WERI-Rb-1 (cell line): ENCODE data around the gene IDH1.
"Not testable (repeated sequence)": the region's sequence is repeated elsewhere in the genome, so short reads cannot be mapped to it uniquely, and the experiment has no call there.

ENCODE experiments used
- DNase-seq: peaks from one replicate; pipeline ENCODE4 v3.0.0-alpha.2; 2020
- H3K27ac ChIP-seq: fragments of 250-450 bp; sonication (Bioruptor Pico); 2 replicates; pipeline ENCODE4 v1.5.1; 2020; ENCODE audit warnings: mild to moderate bottlenecking, moderate library complexity
- H3K27me3 ChIP-seq: fragments of 250-450 bp; sonication (Bioruptor Pico); 2 replicates; pipeline ENCODE4 v1.5.1; 2021; ENCODE audit warnings: mild to moderate bottlenecking, low read depth, moderate library complexity; ENCODE audit not compliant: insufficient read depth, severe bottlenecking
- H3K36me3 ChIP-seq: fragments of 250-450 bp; sonication (Bioruptor Pico); 2 replicates; pipeline ENCODE4 v1.5.1; 2020; ENCODE audit warnings: mild to moderate bottlenecking, moderate library complexity
- H3K4me3 ChIP-seq: 2 replicates; pipeline ENCODE4 v1.5.1; 2011; ENCODE audit warnings: low read depth, mild to moderate bottlenecking, control low read depth, low read length
- H3K9me3 ChIP-seq: fragments of 250-450 bp; sonication (Bioruptor Pico); 2 replicates; pipeline ENCODE4 v1.5.1; 2021; ENCODE audit warnings: mild to moderate bottlenecking, moderate library complexity; ENCODE audit not compliant: severe bottlenecking
- TF ChIP-seq, protein P1 (sequence below): IDR thresholded peaks from 2 replicates; pipeline ENCODE4 v1.5.1; 2011; ENCODE audit warnings: low read depth, mild to moderate bottlenecking, control low read depth, inconsistent platforms, low read length

The IDH1 gene

DNA sequence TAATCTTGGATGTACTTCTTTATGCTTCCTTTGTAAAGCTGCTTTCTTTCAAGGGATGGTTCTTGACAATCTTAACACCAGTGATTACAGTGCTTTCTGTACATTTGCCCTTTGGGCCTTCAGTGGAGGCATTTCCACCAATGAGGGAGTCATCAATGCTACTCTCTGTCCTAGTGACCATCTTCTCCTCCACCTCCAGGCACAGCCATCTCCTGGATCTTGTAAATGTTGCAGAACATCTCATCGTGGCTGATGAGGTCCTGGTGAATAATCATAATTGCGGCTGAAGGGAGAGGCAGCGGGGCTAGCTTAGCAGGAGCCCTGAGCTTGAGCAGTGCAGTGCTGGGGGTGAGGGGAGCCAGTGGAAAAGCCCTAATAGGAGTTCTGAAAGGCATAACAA, 32.5 kb downstream of the IDH1 start:
- Histone ChIP-seq H3K36me3 (no peaks in the 10 kb centered on the region), H3K27me3 (no peaks in the 10 kb centered on the region), H3K4me3 (no peak overlapping the region), H3K9me3 (no peaks in the 10 kb centered on the region), H3K27ac (no peak overlapping the region)
- DNase-seq: no peak
- TF ChIP-seq, protein P1, sequence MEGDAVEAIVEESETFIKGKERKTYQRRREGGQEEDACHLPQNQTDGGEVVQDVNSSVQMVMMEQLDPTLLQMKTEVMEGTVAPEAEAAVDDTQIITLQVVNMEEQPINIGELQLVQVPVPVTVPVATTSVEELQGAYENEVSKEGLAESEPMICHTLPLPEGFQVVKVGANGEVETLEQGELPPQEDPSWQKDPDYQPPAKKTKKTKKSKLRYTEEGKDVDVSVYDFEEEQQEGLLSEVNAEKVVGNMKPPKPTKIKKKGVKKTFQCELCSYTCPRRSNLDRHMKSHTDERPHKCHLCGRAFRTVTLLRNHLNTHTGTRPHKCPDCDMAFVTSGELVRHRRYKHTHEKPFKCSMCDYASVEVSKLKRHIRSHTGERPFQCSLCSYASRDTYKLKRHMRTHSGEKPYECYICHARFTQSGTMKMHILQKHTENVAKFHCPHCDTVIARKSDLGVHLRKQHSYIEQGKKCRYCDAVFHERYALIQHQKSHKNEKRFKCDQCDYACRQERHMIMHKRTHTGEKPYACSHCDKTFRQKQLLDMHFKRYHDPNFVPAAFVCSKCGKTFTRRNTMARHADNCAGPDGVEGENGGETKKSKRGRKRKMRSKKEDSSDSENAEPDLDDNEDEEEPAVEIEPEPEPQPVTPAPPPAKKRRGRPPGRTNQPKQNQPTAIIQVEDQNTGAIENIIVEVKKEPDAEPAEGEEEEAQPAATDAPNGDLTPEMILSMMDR: no peak

DNA sequence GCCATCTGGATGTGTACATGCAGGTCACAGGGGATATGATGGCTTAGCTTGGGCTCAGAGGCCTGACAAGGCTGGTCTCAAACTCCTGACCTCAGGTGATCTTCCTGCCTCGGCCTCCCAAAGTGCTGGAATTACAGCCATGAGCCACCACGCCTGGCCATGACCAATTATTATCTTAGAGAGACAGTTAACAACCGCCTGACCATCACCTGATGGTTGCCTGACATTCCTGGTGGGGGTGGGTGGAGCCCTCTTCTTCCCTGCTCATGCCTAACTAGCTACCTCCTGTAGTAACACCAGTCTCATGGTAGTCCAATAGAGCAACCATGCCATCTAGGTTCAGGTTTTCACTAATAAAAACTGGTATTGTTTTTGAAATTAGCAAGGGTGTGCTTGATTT, 33.0 kb downstream of the IDH1 start:
- not testable (repeated sequence) for H3K9me3 ChIP-seq, DNase-seq, H3K4me3 ChIP-seq, H3K27me3 ChIP-seq, H3K36me3 ChIP-seq, H3K27ac ChIP-seq

DNA sequence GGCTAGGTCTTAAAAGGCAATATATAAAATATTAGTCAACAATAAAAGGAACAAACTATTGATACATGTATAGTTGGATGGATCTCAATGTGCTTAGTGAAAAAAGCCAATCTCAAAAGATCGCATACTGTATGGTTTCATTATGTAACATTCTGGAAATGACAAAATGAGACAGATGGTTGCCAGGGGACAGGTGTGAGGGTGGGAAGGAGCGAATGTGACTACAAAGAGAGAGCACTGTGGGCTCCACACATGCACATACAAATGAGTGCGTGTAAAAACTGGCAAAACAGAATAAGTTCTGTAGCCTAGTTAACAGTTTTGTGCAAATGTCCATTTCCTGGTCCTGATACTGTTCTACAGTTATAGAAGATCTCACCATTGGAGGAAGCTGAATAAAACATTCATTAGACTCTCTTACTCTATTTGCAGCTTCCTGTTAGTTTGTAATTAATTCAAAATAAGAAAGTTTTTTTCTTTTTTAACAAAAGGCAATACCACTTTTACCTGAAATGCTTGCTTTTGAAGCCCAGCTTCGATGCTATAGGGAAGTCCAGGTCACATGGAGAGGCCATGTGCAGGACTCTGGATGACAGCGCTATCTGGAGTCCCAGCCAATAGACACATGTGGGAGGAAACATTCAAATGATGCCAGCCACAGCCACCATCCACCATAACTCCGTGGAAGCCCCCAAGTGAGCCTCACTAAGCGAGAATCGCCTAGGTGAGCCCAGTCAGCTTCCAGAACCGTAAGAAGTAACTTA, 44.0 kb downstream of the IDH1 start:
- Histone ChIP-seq H3K36me3 (no peaks in the 10 kb centered on the region), H3K4me3 (no peak overlapping the region), H3K27ac (no peak overlapping the region), H3K27me3 (no peaks in the 10 kb centered on the region), H3K9me3 (no peaks in the 10 kb centered on the region)
- no peak for DNase-seq
- TF ChIP-seq, protein P1: no peak

DNA sequence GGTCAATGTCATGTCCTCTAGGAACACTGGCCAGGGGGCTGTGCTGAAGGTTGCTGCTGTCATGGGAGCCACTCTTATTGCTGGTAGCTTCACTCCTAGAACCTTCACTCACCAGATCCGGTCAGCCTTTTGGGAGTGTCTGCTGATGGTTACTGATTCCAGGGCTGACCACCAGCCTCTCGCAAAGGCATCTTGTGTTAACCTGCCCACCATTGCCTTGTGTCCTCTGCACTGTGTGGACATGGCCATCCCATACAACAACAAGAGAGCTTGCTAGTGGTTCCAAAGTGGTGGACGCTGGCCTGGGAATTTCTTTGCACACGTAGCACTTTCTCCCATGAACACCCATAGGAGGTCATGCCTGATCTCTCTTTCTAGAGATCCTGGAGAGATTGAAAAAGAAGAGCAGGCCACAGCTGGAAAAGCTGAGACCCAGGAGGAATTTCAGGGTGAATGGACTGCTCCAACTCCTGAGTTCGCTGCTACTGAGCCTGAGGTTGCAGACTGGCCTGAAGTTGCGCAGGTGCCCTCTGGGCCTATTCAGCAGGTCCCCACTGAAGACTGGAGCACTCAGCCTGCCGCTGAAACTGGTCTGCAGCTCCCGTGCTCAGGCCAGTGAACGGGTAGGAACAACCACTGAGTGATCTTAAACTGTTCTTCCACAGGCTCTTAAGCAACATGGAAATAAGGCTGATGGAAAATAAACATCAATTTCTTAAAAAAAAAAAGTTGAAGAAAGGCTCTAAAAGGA, 46.4 kb downstream of the IDH1 start:
- H3K9me3 ChIP-seq: no peaks in the 10 kb centered on the region
- H3K27me3 ChIP-seq: no peaks in the 10 kb centered on the region
- TF ChIP-seq, protein P1: no peak

DNA sequence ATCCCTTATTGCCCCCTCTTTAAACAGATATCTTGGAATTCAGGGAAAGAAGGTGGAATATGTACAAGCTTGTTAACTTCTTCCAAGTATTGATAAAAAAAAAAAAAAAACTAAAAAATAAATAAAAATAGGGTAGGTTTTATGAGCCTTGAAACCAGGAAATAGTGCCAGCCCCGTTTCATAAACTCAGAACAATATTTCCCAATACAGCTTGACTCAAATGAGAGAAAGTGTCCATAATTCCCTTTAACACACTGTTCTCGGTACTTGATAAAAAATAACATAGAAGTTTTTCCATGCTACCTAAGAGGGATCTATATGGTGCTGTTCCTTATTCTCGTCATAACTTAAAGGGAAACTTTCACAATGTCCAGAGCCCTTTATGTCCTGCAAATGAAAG, 47.1 kb downstream of the IDH1 start:
- DNase-seq: no peak
- Histone ChIP-seq H3K9me3 (no peaks in the 10 kb centered on the region), H3K27me3 (no peaks in the 10 kb centered on the region), H3K4me3 (no peak overlapping the region), H3K27ac (no peak overlapping the region), H3K36me3 (no peaks in the 10 kb centered on the region)
- TF ChIP-seq, protein P1: no peak

More for the DNA sequence above, 46.4 kb downstream of the IDH1 start:
- no peak for DNase-seq
- no peak overlapping the region for H3K27ac ChIP-seq
- no peaks in the 10 kb centered on the region for H3K36me3 ChIP-seq
- H3K4me3 ChIP-seq: no peak overlapping the region

DNA sequence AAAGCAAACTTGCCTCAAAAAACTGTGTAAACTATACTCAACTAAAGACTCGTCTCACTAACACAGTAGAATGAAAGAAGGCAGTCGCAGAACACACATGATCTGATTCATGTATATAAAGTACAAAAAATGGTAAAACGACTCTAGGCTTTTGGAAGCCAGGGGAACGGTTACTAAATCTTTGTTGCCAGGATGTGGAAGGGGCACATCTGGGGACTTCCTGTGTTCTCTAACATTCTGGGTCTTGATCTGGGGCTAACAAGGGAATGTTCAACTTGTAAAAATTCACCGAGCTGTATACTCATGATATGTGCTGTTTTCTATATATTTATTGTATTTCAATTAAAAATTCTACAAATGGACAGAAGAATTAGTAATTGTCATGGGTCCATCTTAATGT, 50.7 kb downstream of the IDH1 start:
- TF ChIP-seq, protein P1: no peak
- Histone ChIP-seq H3K9me3 (no peaks in the 10 kb centered on the region), H3K27ac (no peak overlapping the region), H3K36me3 (no peaks in the 10 kb centered on the region), H3K27me3 (no peaks in the 10 kb centered on the region), H3K4me3 (no peak overlapping the region)
- no peak for DNase-seq
